WTC11 (cell line): ENCODE data around the gene DCLK1. TPM values are rescaled to one million over a fixed set of nuclear protein-coding genes. Genes with fewer than 3 reads are reported as not detected.

Experiments used
- ATAC-seq: fragments of 200-7000 bp; cut with Tn5 transposase; 2 replicates; pipeline ENCODE4 v1.10.0; 2021; ENCODE audit warnings: mild to moderate bottlenecking, moderate library complexity
- CTCF ChIA-PET: fragments of 300-600 bp; sonication (Branson Sonifier 250); formaldehyde crosslinking; loops from one replicate; lab custom pipeline; 2021; ENCODE audit warnings: antibody characterized with exemption; lab: Charles Lee
- POLR2A ChIA-PET: fragments of 350-600 bp; sonication (Branson Sonifier 250); formaldehyde crosslinking; loops from one replicate; lab custom pipeline; 2021; ENCODE audit warnings: antibody characterized with exemption; lab: Charles Lee
- DNase-seq: peaks from one replicate; pipeline ENCODE4 v3.0.0; 2021; ENCODE audit warnings: low spot score
- H3K27ac Mint-ChIP-seq: 2 replicates; pipeline ENCODE4 v1.8.0; 2021; ENCODE audit warnings: mixed read lengths
- H3K27me3 Mint-ChIP-seq: 2 replicates; pipeline ENCODE4 v1.8.0; 2021; ENCODE audit warnings: low read depth, mild to moderate bottlenecking, moderate library complexity, mixed read lengths
- H3K36me3 Mint-ChIP-seq: 2 replicates; pipeline ENCODE4 v1.8.0; 2021; ENCODE audit warnings: mixed read lengths
- H3K4me1 Mint-ChIP-seq: 2 replicates; pipeline ENCODE4 v1.8.0; 2022; ENCODE audit warnings: mixed read lengths
- H3K4me3 Mint-ChIP-seq: 2 replicates; pipeline ENCODE4 v1.8.0; 2021; ENCODE audit warnings: mild to moderate bottlenecking, moderate library complexity, mixed read lengths
- H3K9me3 Mint-ChIP-seq: 2 replicates; pipeline ENCODE4 v1.8.0; 2021; ENCODE audit warnings: mixed read lengths
- AFF4 ChIP-seq: sonication (generic); formaldehyde crosslinking; IDR thresholded peaks from 2 replicates; pipeline ENCODE4 v1.8.1; 2023; ENCODE audit warnings: mild to moderate bottlenecking, missing genetic modification reagents, borderline replicate concordance
- ARID4B ChIP-seq: sonication (generic); formaldehyde crosslinking; IDR thresholded peaks from 2 replicates; pipeline ENCODE4 v1.8.0; 2023; ENCODE audit warnings: missing genetic modification reagents, mild to moderate bottlenecking, borderline replicate concordance
- E2F5 ChIP-seq: sonication (generic); formaldehyde crosslinking; IDR thresholded peaks from 2 replicates; pipeline ENCODE4 v1.8.1; 2022; ENCODE audit warnings: mild to moderate bottlenecking, moderate library complexity, missing genetic modification reagents
- ETV6 ChIP-seq: sonication (generic); formaldehyde crosslinking; IDR thresholded peaks from 2 replicates; pipeline ENCODE4 v1.8.1; 2022; ENCODE audit warnings: mild to moderate bottlenecking, missing genetic modification reagents
- FOXP1 ChIP-seq: sonication (generic); formaldehyde crosslinking; IDR thresholded peaks from 2 replicates; pipeline ENCODE4 v1.8.0; 2022; ENCODE audit warnings: missing genetic modification reagents, mild to moderate bottlenecking, moderate library complexity, borderline replicate concordance
- FOXP4 ChIP-seq: sonication (generic); formaldehyde crosslinking; IDR thresholded peaks from 2 replicates; pipeline ENCODE4 v1.8.0; 2022; ENCODE audit warnings: mild to moderate bottlenecking, missing genetic modification reagents
- GRHL2 ChIP-seq: fragments of 250-450 bp; sonication (Bioruptor Pico); IDR thresholded peaks from 2 replicates; pipeline ENCODE4 v1.8.0; 2022; ENCODE audit warnings: mild to moderate bottlenecking, moderate library complexity; ENCODE audit not compliant: insufficient replicate concordance, severe bottlenecking
- NR3C1 ChIP-seq: sonication (generic); formaldehyde crosslinking; conservative IDR thresholded peaks from 2 replicates; pipeline ENCODE4 v1.8.1; 2023; ENCODE audit warnings: low read depth, mild to moderate bottlenecking, missing genetic modification reagents
- PREB ChIP-seq: sonication (generic); formaldehyde crosslinking; IDR thresholded peaks from 2 replicates; pipeline ENCODE4 v1.8.1; 2022; ENCODE audit warnings: mild to moderate bottlenecking, missing genetic modification reagents, moderate library complexity, borderline replicate concordance
- TP53 ChIP-seq: sonication (generic); formaldehyde crosslinking; IDR thresholded peaks from 2 replicates; pipeline ENCODE4 v1.8.1; 2023; ENCODE audit warnings: mild to moderate bottlenecking, missing genetic modification reagents
- ZNF416 ChIP-seq: fragments of 250-450 bp; sonication (Bioruptor Pico); IDR thresholded peaks from 2 replicates; pipeline ENCODE4 v1.9.0; 2021; ENCODE audit warnings: mild to moderate bottlenecking, inconsistent platforms
- ZSCAN18 ChIP-seq: fragments of 250-450 bp; sonication (Bioruptor Pico); IDR thresholded peaks from 2 replicates; pipeline ENCODE4 v2.1.2; 2022; ENCODE audit warnings: mild to moderate bottlenecking, moderate library complexity
- total RNA-seq: library from RNA; stranded (reverse); gene quantifications from 3 replicates; pipeline ENCODE4 v1.2.3, GENCODE V29; 2021

Gene DCLK1
- total RNA-seq, 1 experiment from 2014 or later: 18.5 TPM

GRCh38 chr13:36059321-36059720 lies 71.9 kb downstream of the DCLK1 start (continued):
- TF ChIP-seq E2F5 (CRISPR knock-in tag) (no peak), ZNF416 (CRISPR knock-in tag) (no peak), ARID4B (CRISPR knock-in tag) (no peak)

GRCh38 chr13:36058116-36058515 lies 73.1 kb downstream of the DCLK1 start:
- no peak for TF ChIP-seq ETV6 (CRISPR knock-in tag)
- no peak for TF ChIP-seq ARID4B (CRISPR knock-in tag)
- TF ChIP-seq E2F5 (CRISPR knock-in tag): no peak
- TF ChIP-seq ZSCAN18 (CRISPR knock-in tag): no peak
- no peak for TF ChIP-seq PREB
- TF ChIP-seq NR3C1 (CRISPR knock-in tag): no peak
- H3K36me3 Mint-ChIP-seq: peaks cover 8% of the 10 kb centered on the region
- no peak overlapping the region; the same call in 1 of the 2 replicates for H3K27ac Mint-ChIP-seq
- H3K4me3 Mint-ChIP-seq: no peak overlapping the region
- H3K27me3 Mint-ChIP-seq: no peaks in the 10 kb centered on the region
- no peak for DNase-seq
- ChIA-PET CTCF (no interaction called here), POLR2A (no interaction called here)
- ATAC-seq: no peak
- peaks cover 12% of the 10 kb centered on the region for H3K9me3 Mint-ChIP-seq
- peaks cover 18% of the 10 kb centered on the region for H3K4me1 Mint-ChIP-seq

- Mint-ChIP-seq H3K9me3 (peaks cover 12% of the 10 kb centered on the region), H3K36me3 (peaks cover 8% of the 10 kb centered on the region), H3K4me1 (peaks cover 19% of the 10 kb centered on the region), H3K27ac (no peak overlapping the region), H3K4me3 (no peak overlapping the region), H3K27me3 (no peaks in the 10 kb centered on the region)
- ChIA-PET CTCF (no interaction called here), POLR2A (no interaction called here)
- no peak for DNase-seq
- ATAC-seq: no peak
- no peak for TF ChIP-seq FOXP1 (CRISPR knock-in tag)
- TF ChIP-seq FOXP4 (CRISPR knock-in tag): no peak
- no peak for TF ChIP-seq TP53 (CRISPR knock-in tag)
- TF ChIP-seq AFF4 (CRISPR knock-in tag): no peak
- no peak for TF ChIP-seq GRHL2
Observed at GRCh38 chr13:36057547-36057946, 73.6 kb downstream of the DCLK1 start.
